Activated CD4-positive, alpha-beta T cell treated with anti-CD3 and anti-CD28 coated beads for 1 hour (primary cell): ENCODE measurements around the gene PPP1R9B.

Source experiments
- DNase-seq: peaks from one replicate; pipeline ENCODE4 v3.0.0-alpha.2; 2020

PPP1R9B gene

GRCh38 chr17:50087912-50088405 lies 62.5 kb downstream of the PPP1R9B start:
- DNase-seq, result no peak

DNA sequence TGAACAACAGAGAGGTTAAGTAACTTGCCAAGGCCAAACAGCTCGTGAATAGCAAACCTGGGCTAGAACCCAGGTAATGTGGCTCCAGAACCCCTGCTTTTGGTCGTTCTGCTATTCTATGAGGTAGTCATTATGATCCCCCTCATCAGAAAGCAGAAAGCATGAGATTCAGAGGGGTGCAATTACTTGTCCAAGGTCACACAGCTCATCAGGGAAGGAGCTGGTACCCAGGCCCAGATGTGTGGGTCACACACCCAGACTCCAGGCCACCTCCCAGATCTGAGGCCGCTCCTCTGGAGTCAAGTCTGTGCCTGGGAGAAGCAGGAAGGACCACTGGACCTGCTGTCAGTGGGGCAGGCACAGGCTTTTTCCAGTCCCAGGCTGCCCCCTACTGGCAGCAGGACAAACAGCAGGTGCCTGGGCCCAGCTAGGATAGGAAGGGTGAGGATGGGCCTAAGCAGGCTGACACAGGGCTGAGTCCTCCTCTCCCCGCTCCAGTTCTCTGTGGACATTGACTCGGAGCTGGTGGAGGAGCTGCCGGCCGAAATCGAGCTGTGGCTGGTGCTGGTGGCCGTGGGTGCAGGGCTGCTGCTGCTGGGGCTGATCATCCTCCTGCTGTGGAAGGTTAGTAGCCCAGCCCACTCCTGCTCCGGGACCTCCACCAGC lies 63.1 kb downstream of the PPP1R9B start:
- peak; percentile 66 for DNase-seq
